Fibroblast of skin of right biceps (primary cell): ENCODE results near the gene WWOX.
"Not testable (repeated sequence)": the region's sequence is repeated elsewhere in the genome, so short reads cannot be mapped to it uniquely, and the experiment has no call there.

Experiments
- DNase-seq: peaks from one replicate; pipeline ENCODE4 v3.0.0-alpha.2; 2013

WWOX gene

GRCh38 chr16:78507576-78507975, 408.1 kb downstream of the WWOX start:
- DNase-seq = no peak

GRCh38 chr16:78509965-78510364, 410.5 kb downstream of the WWOX start:
- no peak for DNase-seq

- no peak for DNase-seq
Measured at GRCh38 chr16:78510496-78510895, 411.0 kb downstream of the WWOX start.

GRCh38 chr16:78513838-78514237, 414.4 kb downstream of the WWOX start:
- no peak for DNase-seq

- not testable (repeated sequence) for DNase-seq
Measured at GRCh38 chr16:78514888-78515287, 415.4 kb downstream of the WWOX start.

GRCh38 chr16:78515421-78515820, 416.0 kb downstream of the WWOX start:
- no peak for DNase-seq

GRCh38 chr16:78516006-78516736, 416.7 kb downstream of the WWOX start:
- no peak for DNase-seq

- no peak for DNase-seq
Measured at GRCh38 chr16:78519896-78520295, 420.4 kb downstream of the WWOX start.

GRCh38 chr16:78520470-78520869, 421.0 kb downstream of the WWOX start:
- no peak for DNase-seq

GRCh38 chr16:78522327-78522726, 422.9 kb downstream of the WWOX start:
- DNase-seq = no peak

- no peak for DNase-seq
Measured at GRCh38 chr16:78523212-78523985, 423.9 kb downstream of the WWOX start.

GRCh38 chr16:78524066-78524595, 424.7 kb downstream of the WWOX start:
- no peak for DNase-seq

GRCh38 chr16:78528265-78528664, 428.8 kb downstream of the WWOX start:
- DNase-seq = no peak

- DNase-seq = no peak
Measured at GRCh38 chr16:78529881-78530280, 430.4 kb downstream of the WWOX start.

- DNase-seq = no peak
Measured at GRCh38 chr16:78530283-78530682, 430.8 kb downstream of the WWOX start.

- DNase-seq = no peak
Measured at GRCh38 chr16:78535098-78535497, 435.6 kb downstream of the WWOX start.

GRCh38 chr16:78537511-78537910, 438.1 kb downstream of the WWOX start:
- DNase-seq = no peak

- DNase-seq = no peak
Measured at GRCh38 chr16:78538292-78538691, 438.8 kb downstream of the WWOX start.

- no peak for DNase-seq
Measured at GRCh38 chr16:78538919-78539318, 439.5 kb downstream of the WWOX start.

GRCh38 chr16:78542419-78542818, 443.0 kb downstream of the WWOX start:
- no peak for DNase-seq

GRCh38 chr16:78543023-78543422, 443.6 kb downstream of the WWOX start:
- DNase-seq = no peak

GRCh38 chr16:78549366-78549765, 449.9 kb downstream of the WWOX start:
- no peak for DNase-seq

- no peak for DNase-seq
Measured at GRCh38 chr16:78551487-78552085, 452.1 kb downstream of the WWOX start.
